GM23338 (cell line): ENCODE results near the gene OR7G1. TPM values are rescaled to one million over a fixed set of nuclear protein-coding genes. Genes with fewer than 3 reads are reported as not detected.

Experiments used
- ATAC-seq: fragments of 200-7000 bp; cut with Tn5 transposase; 3 replicates; pipeline ENCODE4 v1.9.1; 2020
- DNase-seq: peaks from one replicate; pipeline ENCODE4 v3.0.0-alpha.2; 2015; ENCODE audit warnings: low spot score
- H2AFZ ChIP-seq: fragments of 200-600 bp; sonication (generic); 2 replicates; pipeline ENCODE4 v1.8.0; 2016; ENCODE audit warnings: antibody characterized with exemption, mild to moderate bottlenecking, moderate library complexity
- H3F3A ChIP-seq: fragments of 200-600 bp; sonication (generic); replicated peaks from 2 replicates; pipeline ENCODE4 v1.8.0; 2017; ENCODE audit warnings: antibody characterized with exemption, mixed run types, low read depth
- H3K27ac ChIP-seq: fragments of 200-600 bp; sonication (generic); 2 replicates; pipeline ENCODE4 v1.6.1; 2016; ENCODE audit warnings: low read depth
- H3K27me3 ChIP-seq: fragments of 200-600 bp; sonication (generic); 2 replicates; pipeline ENCODE4 v1.8.0; 2016; ENCODE audit warnings: mild to moderate bottlenecking, mixed run types, moderate library complexity; ENCODE audit not compliant: insufficient read depth
- H3K36me3 ChIP-seq: fragments of 200-600 bp; sonication (generic); 2 replicates; pipeline ENCODE4 v1.8.0; 2016; ENCODE audit warnings: mild to moderate bottlenecking; ENCODE audit not compliant: insufficient read depth
- H3K4me1 ChIP-seq: fragments of 200-600 bp; sonication (generic); 2 replicates; pipeline ENCODE4 v1.8.0; 2016; ENCODE audit warnings: mild to moderate bottlenecking, moderate library complexity; ENCODE audit not compliant: insufficient read depth
- H3K4me2 ChIP-seq: fragments of 200-600 bp; sonication (generic); 2 replicates; pipeline ENCODE4 v1.7.1; 2017; ENCODE audit warnings: mixed run types
- H3K4me3 ChIP-seq: fragments of 200-600 bp; sonication (generic); 2 replicates; pipeline ENCODE4 v1.6.1; 2016; ENCODE audit warnings: mixed run types
- H3K79me2 ChIP-seq: fragments of 200-600 bp; sonication (generic); replicated peaks from 2 replicates; pipeline ENCODE4 v1.8.0; 2017; ENCODE audit warnings: mild to moderate bottlenecking; ENCODE audit not compliant: insufficient read depth
- H3K9me2 ChIP-seq: fragments of 200-600 bp; sonication (generic); 2 replicates; pipeline ENCODE4 v1.8.0; 2017; ENCODE audit not compliant: insufficient read depth
- H4K20me1 ChIP-seq: fragments of 200-600 bp; sonication (generic); replicated peaks from 2 replicates; pipeline ENCODE4 v1.8.0; 2017; ENCODE audit warnings: mild to moderate bottlenecking; ENCODE audit not compliant: insufficient read depth
- H3K27ac Mint-ChIP-seq: 2 replicates; pipeline ENCODE4 v1.8.0; 2020; ENCODE audit warnings: inconsistent platforms, mild to moderate bottlenecking, moderate library complexity, mixed read lengths
- H3K27me3 Mint-ChIP-seq: 3 replicates; pipeline ENCODE4 v1.8.0; 2022; ENCODE audit warnings: low read depth, mild to moderate bottlenecking, moderate library complexity, mixed read lengths, inconsistent platforms; ENCODE audit not compliant: insufficient read depth, poor library complexity
- H3K36me3 Mint-ChIP-seq: 3 replicates; pipeline ENCODE4 v1.8.0; 2021; ENCODE audit warnings: low read depth, mild to moderate bottlenecking, inconsistent platforms, moderate library complexity, mixed read lengths
- H3K4me1 Mint-ChIP-seq: 3 replicates; pipeline ENCODE4 v1.8.0; 2020; ENCODE audit warnings: mild to moderate bottlenecking, inconsistent platforms, mixed read lengths
- H3K4me3 Mint-ChIP-seq: 3 replicates; pipeline ENCODE4 v1.8.0; 2021; ENCODE audit warnings: moderate library complexity, mild to moderate bottlenecking, inconsistent platforms, mixed read lengths
- H3K9me3 Mint-ChIP-seq: 3 replicates; pipeline ENCODE4 v1.8.0; 2020; ENCODE audit warnings: moderate library complexity, mild to moderate bottlenecking, inconsistent platforms, mixed read lengths
- CREB1 ChIP-seq: fragments of 250-450 bp; sonication (Bioruptor Pico); IDR thresholded peaks from 2 replicates; pipeline ENCODE4 v1.5.0; 2020; ENCODE audit warnings: low read depth, mild to moderate bottlenecking, moderate library complexity
- EZH2phosphoT487 ChIP-seq: fragments of 200-600 bp; sonication (generic); IDR thresholded peaks from one replicate; pipeline ENCODE4 v1.8.1; 2018; ENCODE audit warnings: antibody characterized with exemption; ENCODE audit not compliant: unreplicated experiment
- JUNB ChIP-seq: IDR thresholded peaks from one replicate; pipeline ENCODE4 v1.6.1; 2016; ENCODE audit warnings: antibody characterized with exemption; ENCODE audit not compliant: unreplicated experiment
- NANOG ChIP-seq: IDR thresholded peaks from 2 replicates; pipeline ENCODE4 v1.6.1; 2016; ENCODE audit warnings: antibody characterized with exemption, borderline replicate concordance
- POLR2AphosphoS5 ChIP-seq: IDR thresholded peaks from 2 replicates; pipeline ENCODE4 v1.6.1; 2016; ENCODE audit warnings: antibody characterized with exemption, low read depth
- STAT1 ChIP-seq: IDR thresholded peaks from one replicate; pipeline ENCODE4 v1.6.1; 2016; ENCODE audit warnings: antibody characterized with exemption; ENCODE audit not compliant: unreplicated experiment
- ZNF114 ChIP-seq: fragments of 250-450 bp; sonication (Bioruptor Pico); IDR thresholded peaks from 2 replicates; pipeline ENCODE4 v1.5.0; 2020; ENCODE audit warnings: mild to moderate bottlenecking, moderate library complexity
- ZNF331 ChIP-seq: fragments of 250-450 bp; sonication (Bioruptor Pico); IDR thresholded peaks from 2 replicates; pipeline ENCODE4 v1.5.0; 2020; ENCODE audit warnings: low read depth, mild to moderate bottlenecking, moderate library complexity
- ZNF462 ChIP-seq: fragments of 250-450 bp; sonication (Bioruptor Pico); IDR thresholded peaks from 2 replicates; pipeline ENCODE4 v1.5.0; 2020; ENCODE audit warnings: mild to moderate bottlenecking, moderate library complexity
- polyA plus RNA-seq: library from polyadenylated mRNA; unstranded; fragments of >200 nt; fragmentation: Nextera tagmentation; extraction: Ambion mirVana; gene quantifications from 2 replicates; pipeline ENCODE4 v1.2.1, GENCODE V29; 2016
- total RNA-seq: library from RNA; depleted of rRNA; stranded (reverse); fragments of >200 nt; shearing (Covaris generic); gene quantifications from 2 replicates; pipeline ENCODE4 v1.2.3, GENCODE V29; 2014
- TF ChIP-seq, protein P1 (sequence below): IDR thresholded peaks from one replicate; pipeline ENCODE4 v1.6.1; 2018; ENCODE audit warnings: antibody characterized with exemption; ENCODE audit not compliant: unreplicated experiment

OR7G1 gene
- total and polyA plus RNA-seq, 2 experiments from 2014 or later = not detected

- H3K27me3 Mint-ChIP-seq = peaks cover 5% of the 10 kb centered on the region
- H3K79me2 ChIP-seq = peaks cover 45% of the 10 kb centered on the region
- H3K27ac ChIP-seq = no peak overlapping the region
Measured at GRCh38 chr19:9139609-9140158, 24.1 kb upstream of the OR7G1 start.

More at GRCh38 chr19:9139609-9140158, 24.1 kb upstream of the OR7G1 start:
- Mint-ChIP-seq H3K9me3 (peaks cover 27% of the 10 kb centered on the region), H3K4me1 (peaks cover 6% of the 10 kb centered on the region; the same call in 1 of the 3 replicates), H3K4me3 (peak overlapping the region; percentile 99), H3K27ac (peak overlapping the region; percentile 99; the same call in 1 of the 2 replicates), H3K36me3 (peaks cover 37% of the 10 kb centered on the region)
- Histone ChIP-seq H3K4me3 (peak overlapping the region; percentile 91), H3K27me3 (no peaks in the 10 kb centered on the region), H4K20me1 (peaks cover 23% of the 10 kb centered on the region), H3K36me3 (no peaks in the 10 kb centered on the region), H3K9me2 (no peaks in the 10 kb centered on the region), H2AFZ (peak overlapping the region; percentile 100), H3K4me2 (peak overlapping the region; percentile 81), H3F3A (no peaks in the 10 kb centered on the region), H3K4me1 (peaks cover 21% of the 10 kb centered on the region)
- no peak for DNase-seq
- no peak for ATAC-seq
- TF ChIP-seq NANOG (no peak), ZNF331 (no peak), ZNF462 (CRISPR knock-in tag) (no peak), CREB1 (CRISPR knock-in tag) (no peak), ZNF114 (no peak), STAT1 (no peak), EZH2phosphoT487 (no peak), JUNB (no peak), POLR2AphosphoS5 (no peak)
- TF ChIP-seq, protein P1, sequence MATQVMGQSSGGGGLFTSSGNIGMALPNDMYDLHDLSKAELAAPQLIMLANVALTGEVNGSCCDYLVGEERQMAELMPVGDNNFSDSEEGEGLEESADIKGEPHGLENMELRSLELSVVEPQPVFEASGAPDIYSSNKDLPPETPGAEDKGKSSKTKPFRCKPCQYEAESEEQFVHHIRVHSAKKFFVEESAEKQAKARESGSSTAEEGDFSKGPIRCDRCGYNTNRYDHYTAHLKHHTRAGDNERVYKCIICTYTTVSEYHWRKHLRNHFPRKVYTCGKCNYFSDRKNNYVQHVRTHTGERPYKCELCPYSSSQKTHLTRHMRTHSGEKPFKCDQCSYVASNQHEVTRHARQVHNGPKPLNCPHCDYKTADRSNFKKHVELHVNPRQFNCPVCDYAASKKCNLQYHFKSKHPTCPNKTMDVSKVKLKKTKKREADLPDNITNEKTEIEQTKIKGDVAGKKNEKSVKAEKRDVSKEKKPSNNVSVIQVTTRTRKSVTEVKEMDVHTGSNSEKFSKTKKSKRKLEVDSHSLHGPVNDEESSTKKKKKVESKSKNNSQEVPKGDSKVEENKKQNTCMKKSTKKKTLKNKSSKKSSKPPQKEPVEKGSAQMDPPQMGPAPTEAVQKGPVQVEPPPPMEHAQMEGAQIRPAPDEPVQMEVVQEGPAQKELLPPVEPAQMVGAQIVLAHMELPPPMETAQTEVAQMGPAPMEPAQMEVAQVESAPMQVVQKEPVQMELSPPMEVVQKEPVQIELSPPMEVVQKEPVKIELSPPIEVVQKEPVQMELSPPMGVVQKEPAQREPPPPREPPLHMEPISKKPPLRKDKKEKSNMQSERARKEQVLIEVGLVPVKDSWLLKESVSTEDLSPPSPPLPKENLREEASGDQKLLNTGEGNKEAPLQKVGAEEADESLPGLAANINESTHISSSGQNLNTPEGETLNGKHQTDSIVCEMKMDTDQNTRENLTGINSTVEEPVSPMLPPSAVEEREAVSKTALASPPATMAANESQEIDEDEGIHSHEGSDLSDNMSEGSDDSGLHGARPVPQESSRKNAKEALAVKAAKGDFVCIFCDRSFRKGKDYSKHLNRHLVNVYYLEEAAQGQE = no peak
